ENCODE data around the gene RPS18.
A peak's percentile ranks its signal among the peaks of the same experiment; 100 is the strongest.
"Not testable (repeated sequence)": the region's sequence is repeated elsewhere in the genome, so short reads cannot be mapped to it uniquely, and the experiment has no call there.

The RPS18 gene

GRCh38 chr6:33271468-33272274 lies at the start of gene RPS18, which contains the start of gene VPS52:
RPS18 (plus strand) TSS chr6:33272075; CDS start chr6:33272120, 45 bp downstream.
VPS52 (minus strand) TSS chr6:33271876; CDS start chr6:33271675, 201 bp downstream.
- peak within 1 kb of the TSS; percentile 91 for H3K4me3 ChIP-seq (ENCODE audit: low read length)
- H3K4me1 ChIP-seq (ENCODE audit: insufficient read depth, low read length), result peaks cover 44% of the 10 kb centered on the region
- peak within 1 kb of the TSS; percentile 93 for H2AFZ ChIP-seq (ENCODE audit: low read depth, low read length)
- H3K9me3 ChIP-seq (ENCODE audit: low read length), result no peaks in the 10 kb centered on the region
- no peaks in the 10 kb centered on the region for H3K27me3 ChIP-seq (ENCODE audit: insufficient read depth, low read length)
- peaks cover 66% of the 10 kb centered on the region for H3K36me3 ChIP-seq (ENCODE audit: insufficient read depth, low read length)

- H3K27me3 ChIP-seq (ENCODE audit: insufficient read depth, low read length); H3K4me1 ChIP-seq (ENCODE audit: insufficient read depth, low read length); H3K36me3 ChIP-seq (ENCODE audit: insufficient read depth, low read length); H3K4me3 ChIP-seq (ENCODE audit: low read length); H3K9me3 ChIP-seq (ENCODE audit: low read length); H2AFZ ChIP-seq (ENCODE audit: low read depth, low read length): not testable (repeated sequence)
Measured at GRCh38 chr6:33226503-33227120, 45.3 kb upstream of the RPS18 start.

- Histone ChIP-seq H3K4me1 (ENCODE audit: insufficient read depth, low read length) (no peaks in the 10 kb centered on the region), H3K27me3 (ENCODE audit: insufficient read depth, low read length) (peaks cover 5% of the 10 kb centered on the region), H3K4me3 (ENCODE audit: low read length) (no peak overlapping the region), H3K9me3 (ENCODE audit: low read length) (no peaks in the 10 kb centered on the region), H2AFZ (ENCODE audit: low read depth, low read length) (no peak overlapping the region), H3K36me3 (ENCODE audit: insufficient read depth, low read length) (no peaks in the 10 kb centered on the region)
Measured at GRCh38 chr6:33235221-33235634, 36.6 kb upstream of the RPS18 start.

GRCh38 chr6:33236328-33236727 lies 35.5 kb upstream of the RPS18 start:
- H2AFZ ChIP-seq (ENCODE audit: low read depth, low read length), result no peak overlapping the region
- H3K9me3 ChIP-seq (ENCODE audit: low read length), result no peaks in the 10 kb centered on the region
- no peaks in the 10 kb centered on the region for H3K36me3 ChIP-seq (ENCODE audit: insufficient read depth, low read length)
- no peak overlapping the region for H3K4me3 ChIP-seq (ENCODE audit: low read length)
- no peaks in the 10 kb centered on the region for H3K4me1 ChIP-seq (ENCODE audit: insufficient read depth, low read length)
- peaks cover 5% of the 10 kb centered on the region for H3K27me3 ChIP-seq (ENCODE audit: insufficient read depth, low read length)

- Histone ChIP-seq H3K27me3 (ENCODE audit: insufficient read depth, low read length) (peaks cover 5% of the 10 kb centered on the region), H3K4me3 (ENCODE audit: low read length) (no peak overlapping the region)
Measured at GRCh38 chr6:33236852-33237251, 35.0 kb upstream of the RPS18 start.

GRCh38 chr6:33237741-33238140 lies 34.1 kb upstream of the RPS18 start:
- Histone ChIP-seq H3K4me1 (ENCODE audit: insufficient read depth, low read length) (no peaks in the 10 kb centered on the region), H2AFZ (ENCODE audit: low read depth, low read length) (no peak overlapping the region), H3K9me3 (ENCODE audit: low read length) (no peaks in the 10 kb centered on the region), H3K27me3 (ENCODE audit: insufficient read depth, low read length) (peaks cover 5% of the 10 kb centered on the region), H3K36me3 (ENCODE audit: insufficient read depth, low read length) (no peaks in the 10 kb centered on the region), H3K4me3 (ENCODE audit: low read length) (no peak overlapping the region)

More at GRCh38 chr6:33236852-33237251, 35.0 kb upstream of the RPS18 start:
- H3K36me3 ChIP-seq (ENCODE audit: insufficient read depth, low read length), result no peaks in the 10 kb centered on the region
- H3K9me3 ChIP-seq (ENCODE audit: low read length), result no peaks in the 10 kb centered on the region
- H2AFZ ChIP-seq (ENCODE audit: low read depth, low read length), result no peak overlapping the region
- no peaks in the 10 kb centered on the region for H3K4me1 ChIP-seq (ENCODE audit: insufficient read depth, low read length)

GRCh38 chr6:33241968-33242367 lies 29.9 kb upstream of the RPS18 start:
- H2AFZ ChIP-seq (ENCODE audit: low read depth, low read length), result no peak overlapping the region
- no peaks in the 10 kb centered on the region for H3K36me3 ChIP-seq (ENCODE audit: insufficient read depth, low read length)
- H3K4me3 ChIP-seq (ENCODE audit: low read length), result no peak overlapping the region
- H3K4me1 ChIP-seq (ENCODE audit: insufficient read depth, low read length), result no peaks in the 10 kb centered on the region
- no peaks in the 10 kb centered on the region for H3K9me3 ChIP-seq (ENCODE audit: low read length)
- H3K27me3 ChIP-seq (ENCODE audit: insufficient read depth, low read length), result no peaks in the 10 kb centered on the region

- H2AFZ ChIP-seq (ENCODE audit: low read depth, low read length), result no peak overlapping the region
- peaks cover 8% of the 10 kb centered on the region for H3K4me1 ChIP-seq (ENCODE audit: insufficient read depth, low read length)
- H3K9me3 ChIP-seq (ENCODE audit: low read length), result no peaks in the 10 kb centered on the region
- H3K36me3 ChIP-seq (ENCODE audit: insufficient read depth, low read length), result no peaks in the 10 kb centered on the region
- no peaks in the 10 kb centered on the region for H3K27me3 ChIP-seq (ENCODE audit: insufficient read depth, low read length)
- no peak overlapping the region for H3K4me3 ChIP-seq (ENCODE audit: low read length)
Measured at GRCh38 chr6:33243476-33243875, 28.4 kb upstream of the RPS18 start.

GRCh38 chr6:33247977-33248642 lies 23.8 kb upstream of the RPS18 start:
- Histone ChIP-seq H2AFZ (ENCODE audit: low read depth, low read length) (peak overlapping the region; percentile 94), H3K9me3 (ENCODE audit: low read length) (no peaks in the 10 kb centered on the region), H3K36me3 (ENCODE audit: insufficient read depth, low read length) (peaks cover 13% of the 10 kb centered on the region), H3K4me3 (ENCODE audit: low read length) (peak overlapping the region; percentile 74), H3K4me1 (ENCODE audit: insufficient read depth, low read length) (peaks cover 23% of the 10 kb centered on the region), H3K27me3 (ENCODE audit: insufficient read depth, low read length) (no peaks in the 10 kb centered on the region)

GRCh38 chr6:33248643-33248931 lies 23.3 kb upstream of the RPS18 start:
- Histone ChIP-seq H3K27me3 (ENCODE audit: insufficient read depth, low read length) (no peaks in the 10 kb centered on the region), H2AFZ (ENCODE audit: low read depth, low read length) (peak overlapping the region; percentile 94), H3K36me3 (ENCODE audit: insufficient read depth, low read length) (peaks cover 13% of the 10 kb centered on the region), H3K4me3 (ENCODE audit: low read length) (peak overlapping the region; percentile 74), H3K9me3 (ENCODE audit: low read length) (no peaks in the 10 kb centered on the region), H3K4me1 (ENCODE audit: insufficient read depth, low read length) (peaks cover 23% of the 10 kb centered on the region)

GRCh38 chr6:33248932-33249731 lies 22.7 kb upstream of the RPS18 start:
- Histone ChIP-seq H3K9me3 (ENCODE audit: low read length) (no peaks in the 10 kb centered on the region), H3K4me1 (ENCODE audit: insufficient read depth, low read length) (peaks cover 23% of the 10 kb centered on the region), H3K4me3 (ENCODE audit: low read length) (peak overlapping the region; percentile 74), H3K27me3 (ENCODE audit: insufficient read depth, low read length) (no peaks in the 10 kb centered on the region), H2AFZ (ENCODE audit: low read depth, low read length) (peak overlapping the region; percentile 94), H3K36me3 (ENCODE audit: insufficient read depth, low read length) (peaks cover 13% of the 10 kb centered on the region)

GRCh38 chr6:33249732-33250630 lies 21.9 kb upstream of the RPS18 start:
- no peak overlapping the region for H2AFZ ChIP-seq (ENCODE audit: low read depth, low read length)
- H3K4me1 ChIP-seq (ENCODE audit: insufficient read depth, low read length), result peaks cover 23% of the 10 kb centered on the region
- H3K36me3 ChIP-seq (ENCODE audit: insufficient read depth, low read length), result peaks cover 13% of the 10 kb centered on the region
- H3K27me3 ChIP-seq (ENCODE audit: insufficient read depth, low read length), result no peaks in the 10 kb centered on the region
- peak overlapping the region; percentile 74 for H3K4me3 ChIP-seq (ENCODE audit: low read length)
- H3K9me3 ChIP-seq (ENCODE audit: low read length), result no peaks in the 10 kb centered on the region
